CD4-positive, alpha-beta T cell treated with Interleukin-4 for 1 hour (primary cell): ENCODE measurements around the gene JSRP1.

ENCODE experiments used
- DNase-seq, 2 donors: peaks; one replicate each; pipeline ENCODE4 v3.0.0-alpha.2; 2020 to 2022

JSRP1 gene, protein sequence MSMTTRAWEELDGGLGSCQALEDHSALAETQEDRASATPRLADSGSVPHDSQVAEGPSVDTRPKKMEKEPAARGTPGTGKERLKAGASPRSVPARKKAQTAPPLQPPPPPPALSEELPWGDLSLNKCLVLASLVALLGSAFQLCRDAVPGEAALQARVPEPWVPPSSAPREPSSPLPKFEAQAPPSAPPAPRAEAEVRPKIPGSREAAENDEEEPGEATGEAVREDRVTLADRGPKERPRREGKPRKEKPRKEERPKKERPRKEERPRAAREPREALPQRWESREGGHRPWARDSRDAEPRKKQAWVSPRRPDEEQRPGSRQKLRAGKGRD

DNA sequence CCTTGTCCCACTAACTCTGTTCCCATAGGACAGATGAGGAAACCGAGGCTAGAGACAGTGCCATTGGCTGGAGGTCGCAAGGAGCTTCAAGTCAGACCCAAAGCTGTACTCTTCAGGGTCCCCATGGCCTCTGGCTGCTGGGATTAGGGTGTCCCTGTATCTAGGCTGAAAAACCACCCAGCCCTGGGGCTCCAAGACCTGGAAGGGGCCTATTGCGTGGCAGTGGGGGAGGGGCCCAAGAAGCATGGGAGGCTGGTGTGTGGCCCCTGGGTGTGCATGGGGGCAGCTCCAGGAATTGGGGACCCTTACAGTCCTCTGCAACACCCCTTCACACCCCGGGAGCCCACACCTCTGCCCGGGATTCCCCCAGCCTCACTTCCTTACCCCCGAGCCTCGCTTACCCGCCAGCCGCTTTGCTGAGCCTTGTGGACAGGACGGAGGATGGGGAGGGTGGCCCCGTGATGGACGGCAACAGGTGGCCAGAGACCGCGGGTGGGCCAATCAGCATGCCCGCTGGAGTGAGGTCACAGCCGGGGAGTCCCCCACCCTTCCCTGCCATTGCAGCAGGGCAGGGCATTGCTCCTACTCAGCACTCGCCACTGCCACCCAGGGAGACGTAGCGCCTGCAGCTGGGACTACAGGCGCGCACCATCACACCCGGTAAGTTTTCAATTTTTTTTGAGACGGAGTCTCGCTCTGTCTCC is at the start of gene JSRP1:
Gene JSRP1 (minus strand): TSS at position 436 of the 704 bp plus-strand sequence. CDS start 1,103 bp downstream, outside the sequence.
- DNase-seq: peak in 1 of 2 donors; percentile 36

DNA sequence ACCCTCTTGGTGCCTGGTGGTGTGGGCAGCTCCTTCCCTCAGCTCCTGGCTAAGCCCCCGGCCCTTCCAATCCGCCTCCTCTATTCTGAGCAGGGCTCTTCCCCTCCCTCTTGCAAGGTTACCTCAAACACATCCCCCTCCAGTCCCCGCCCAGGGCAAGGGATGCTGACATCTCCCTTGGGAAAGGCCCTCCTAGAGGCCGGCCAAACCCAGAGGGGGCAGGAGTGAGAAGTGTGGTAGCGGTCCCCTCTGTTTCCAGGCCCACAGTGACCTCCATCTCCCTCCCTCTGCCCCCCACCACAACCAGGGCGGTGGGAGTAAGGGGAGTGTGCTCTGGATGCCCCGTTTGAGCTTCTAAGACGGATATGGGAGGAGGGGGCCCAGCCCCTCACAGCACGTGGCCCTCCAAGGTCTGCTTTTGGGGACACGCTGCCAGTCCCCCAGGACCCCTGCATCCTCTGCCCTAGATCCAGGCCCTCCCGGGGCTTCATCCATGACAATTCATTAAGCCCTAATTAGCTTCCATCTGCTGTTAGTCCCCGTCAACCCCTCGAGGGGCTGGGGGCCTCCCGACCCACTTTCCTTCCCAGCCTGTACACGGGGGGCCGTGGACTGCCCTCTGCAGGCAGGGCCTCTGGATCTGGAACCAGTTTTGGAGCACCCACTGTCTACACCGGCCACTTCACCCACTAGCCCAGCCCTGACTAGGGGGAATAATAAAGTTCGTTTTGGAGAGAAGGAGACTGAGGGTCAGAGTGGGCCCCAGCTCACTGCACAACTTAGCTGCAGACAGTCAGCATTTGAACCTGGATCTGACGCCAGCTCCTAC is 49.4 kb upstream of the JSRP1 start:
- no peak for DNase-seq

DNA sequence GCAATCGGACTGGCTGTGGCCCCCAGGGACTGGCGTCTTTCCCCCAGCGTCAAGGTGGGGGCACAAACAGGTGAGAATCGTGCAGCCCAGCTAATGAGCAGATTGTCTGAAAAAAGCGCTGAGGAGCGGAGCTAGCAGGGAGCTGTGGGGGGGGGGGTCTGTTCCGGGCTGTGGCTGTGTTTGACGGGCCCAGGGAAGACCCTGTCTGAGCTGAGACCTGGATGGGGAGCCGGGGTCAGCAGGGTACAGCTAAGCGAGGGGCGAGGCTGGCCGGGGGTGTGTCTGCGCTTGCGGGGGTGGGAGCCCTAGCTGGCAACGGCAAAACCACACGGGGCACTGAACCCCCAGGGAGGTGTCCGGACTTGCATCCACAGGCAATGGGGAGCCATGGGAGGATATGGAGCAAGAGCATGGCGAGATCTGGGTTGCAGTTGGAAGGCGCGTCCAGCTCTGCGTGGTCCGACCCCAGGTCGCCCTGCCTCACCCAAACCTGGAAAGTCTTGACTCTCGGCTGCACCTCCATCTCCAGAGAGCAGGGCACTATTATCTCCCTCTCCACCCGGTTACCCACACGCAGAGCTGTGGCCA is 47.1 kb upstream of the JSRP1 start:
- DNase-seq: no peak

DNA sequence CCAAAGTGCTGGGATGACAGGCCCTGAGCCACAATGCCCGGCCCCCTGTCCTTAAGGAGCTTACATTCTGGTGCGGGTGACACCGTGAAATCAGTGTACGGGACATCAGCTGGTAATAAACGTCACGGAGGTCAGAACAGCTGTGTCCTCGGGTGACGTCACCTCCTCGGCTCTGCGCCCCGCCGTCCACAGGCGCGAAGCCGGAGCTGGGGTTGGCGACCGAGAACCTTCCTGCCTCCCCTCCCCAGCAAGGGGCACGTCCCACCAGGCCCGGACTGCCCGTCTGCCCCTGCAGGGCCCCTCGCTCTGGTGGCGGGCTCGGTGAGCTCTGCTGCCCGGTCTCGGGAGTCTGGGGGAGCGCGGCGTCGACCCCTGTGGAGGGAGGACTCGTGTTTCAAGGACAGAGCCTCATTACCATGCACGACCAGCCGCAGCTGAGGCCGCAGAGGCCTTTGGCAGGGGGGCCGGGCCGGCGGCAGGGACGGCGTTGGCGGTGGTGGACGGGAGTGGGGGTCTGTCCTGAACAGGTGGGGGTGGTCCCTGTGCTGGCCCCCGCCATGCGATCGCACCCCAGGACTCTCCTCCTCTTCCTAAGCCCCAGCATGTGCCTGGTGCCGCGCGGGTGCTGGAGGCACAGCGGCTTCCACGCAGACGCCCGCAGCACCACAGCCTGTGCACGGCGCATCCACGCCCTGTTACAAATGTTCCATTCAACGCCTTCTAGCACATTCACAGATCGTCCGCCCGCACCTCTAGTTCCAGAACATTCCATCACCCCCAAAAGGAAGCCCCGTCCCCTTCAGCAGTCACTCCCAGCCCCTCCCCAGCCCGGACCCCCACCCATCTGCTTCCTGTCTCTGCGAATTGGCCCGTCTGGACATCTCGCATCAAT is 46.3 kb upstream of the JSRP1 start:
- peak in 1 of 2 donors; percentile 63 for DNase-seq

DNA sequence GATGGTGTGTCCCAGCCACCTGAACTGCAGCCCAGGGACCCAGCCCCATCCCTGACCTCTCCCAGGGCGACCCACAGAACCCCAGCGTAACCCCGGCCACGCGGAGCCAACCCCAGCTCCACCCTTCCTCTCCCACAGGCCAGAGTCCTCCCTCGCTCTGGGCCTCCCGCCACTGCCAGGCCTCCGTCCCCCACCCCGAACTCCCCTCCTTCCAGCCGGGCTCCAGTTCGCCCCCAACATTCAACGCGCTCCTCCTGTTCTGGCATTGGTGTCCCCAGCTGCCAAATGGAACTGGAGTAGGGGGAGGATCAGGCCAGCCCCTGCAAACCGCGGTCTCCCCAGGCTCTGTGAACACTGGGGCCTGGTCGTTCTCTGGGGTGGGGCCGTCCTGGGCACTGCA is 44.3 kb upstream of the JSRP1 start:
- DNase-seq: no peak

DNA sequence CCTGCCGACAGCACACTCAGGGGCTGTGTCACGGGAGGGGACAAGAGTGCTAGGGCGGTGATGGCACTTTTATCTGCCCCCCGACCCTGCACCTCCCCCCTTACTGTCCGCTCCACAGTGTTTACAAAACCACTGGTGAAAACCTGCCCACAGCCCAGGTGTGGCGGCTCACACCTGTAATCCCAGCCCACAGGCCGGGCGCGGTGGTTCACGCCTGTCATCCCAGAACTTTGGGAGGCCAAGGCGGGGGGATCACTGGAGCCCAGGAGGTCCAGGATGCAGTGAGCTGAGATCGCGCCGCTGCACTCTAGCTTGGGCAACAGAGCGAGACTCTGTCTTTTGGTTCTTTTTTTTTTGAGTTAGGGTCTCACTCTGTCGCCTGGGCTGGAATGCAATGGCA is 39.9 kb upstream of the JSRP1 start:
- no peak for DNase-seq

DNA sequence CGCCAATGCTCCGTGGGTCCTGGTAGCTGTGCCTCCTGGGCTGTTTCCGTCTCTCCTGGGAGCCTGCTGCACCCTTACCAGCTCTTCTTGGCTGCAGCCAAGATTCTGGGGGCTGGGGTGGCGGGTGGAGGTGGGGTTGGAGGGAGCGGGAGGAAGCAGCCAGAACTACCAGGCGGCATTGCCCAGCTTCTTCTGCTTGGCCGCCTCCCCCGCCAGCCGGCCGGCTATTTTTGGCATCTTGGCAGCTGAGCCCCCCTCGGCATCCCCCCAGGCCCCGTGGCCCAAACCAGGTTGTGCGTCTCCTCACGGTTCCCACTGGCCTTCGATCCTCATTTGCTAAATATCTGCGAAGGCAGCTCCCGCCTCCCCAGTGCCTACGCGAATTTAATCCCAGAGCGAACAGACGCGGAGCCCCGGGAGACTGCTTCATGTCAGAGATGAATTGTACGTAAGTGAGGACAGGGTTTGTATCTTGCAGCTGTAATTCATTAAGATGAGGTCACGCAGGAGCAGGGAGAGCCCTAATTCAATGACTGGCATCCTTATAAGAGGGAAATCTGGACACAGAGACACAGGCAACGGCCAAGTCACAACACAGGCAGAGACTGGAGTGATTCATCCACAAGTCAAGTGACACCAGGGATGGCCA is 38.6 kb upstream of the JSRP1 start:
- DNase-seq: no peak

DNA sequence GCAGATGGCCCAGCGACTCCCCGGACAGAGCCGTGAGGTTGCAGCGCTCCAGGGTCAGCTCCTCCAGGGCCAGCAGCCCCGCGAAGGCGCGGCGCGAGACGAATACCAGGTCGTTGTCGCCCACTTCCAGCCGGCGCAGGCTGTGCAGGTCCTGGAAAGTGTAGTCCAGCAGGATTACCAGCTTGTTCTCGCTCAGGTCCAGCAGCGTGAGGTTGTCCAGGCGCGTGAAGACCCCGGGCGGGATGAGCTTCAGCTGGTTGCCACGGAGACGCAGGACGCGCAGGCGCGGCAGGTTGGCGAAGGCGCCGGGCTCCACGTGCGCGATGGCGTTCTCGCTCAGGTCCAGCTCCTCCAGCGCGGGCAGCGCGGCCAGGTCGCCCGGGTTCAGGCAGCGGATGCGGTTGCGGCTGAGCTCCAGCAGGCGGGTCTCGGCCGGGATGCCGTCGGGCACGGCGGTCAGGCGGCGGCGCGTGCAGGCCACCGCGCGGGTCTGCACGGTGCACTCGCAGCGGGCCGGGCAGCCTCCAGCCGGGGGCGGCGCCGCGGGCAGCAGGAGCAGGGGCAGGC is 35.1 kb upstream of the JSRP1 start:
- no peak for DNase-seq

DNA sequence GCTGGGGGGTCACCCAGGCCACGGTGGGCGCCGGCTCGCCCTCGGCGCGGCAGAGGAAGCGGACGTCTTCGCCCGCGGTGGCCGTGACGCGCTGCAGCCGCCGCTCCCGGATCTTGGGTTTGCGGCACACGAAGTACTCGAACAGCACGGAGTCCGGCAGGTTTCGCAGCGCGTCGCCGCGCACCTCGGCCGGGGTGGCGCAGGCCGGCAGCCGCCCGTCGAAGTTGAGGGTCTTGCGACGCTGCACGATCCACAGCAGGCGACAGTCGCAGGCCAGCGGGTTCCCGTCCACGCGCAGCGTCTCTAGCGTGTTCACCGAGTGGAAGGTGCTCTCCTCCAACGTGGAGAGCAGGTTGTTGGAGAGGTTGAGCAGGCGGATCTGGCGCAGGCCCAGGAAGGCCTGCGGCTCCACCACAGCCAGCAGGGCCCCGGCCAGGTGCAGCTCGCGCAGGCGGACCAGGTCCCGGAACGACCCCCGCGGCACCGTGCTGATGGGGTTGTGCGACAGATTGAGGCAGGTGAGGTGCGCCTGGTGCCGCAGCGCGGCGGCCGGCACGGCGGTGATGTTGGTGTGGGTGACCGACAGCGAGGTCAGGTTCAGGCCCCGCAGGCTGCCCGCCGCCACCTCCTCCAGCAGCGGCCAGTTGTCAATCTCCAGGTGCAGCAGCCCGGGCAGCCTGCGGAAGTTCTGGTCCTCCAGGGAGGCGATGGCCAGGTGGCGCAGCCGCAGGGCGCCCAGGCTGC is 34.4 kb upstream of the JSRP1 start:
- no peak for DNase-seq

DNA sequence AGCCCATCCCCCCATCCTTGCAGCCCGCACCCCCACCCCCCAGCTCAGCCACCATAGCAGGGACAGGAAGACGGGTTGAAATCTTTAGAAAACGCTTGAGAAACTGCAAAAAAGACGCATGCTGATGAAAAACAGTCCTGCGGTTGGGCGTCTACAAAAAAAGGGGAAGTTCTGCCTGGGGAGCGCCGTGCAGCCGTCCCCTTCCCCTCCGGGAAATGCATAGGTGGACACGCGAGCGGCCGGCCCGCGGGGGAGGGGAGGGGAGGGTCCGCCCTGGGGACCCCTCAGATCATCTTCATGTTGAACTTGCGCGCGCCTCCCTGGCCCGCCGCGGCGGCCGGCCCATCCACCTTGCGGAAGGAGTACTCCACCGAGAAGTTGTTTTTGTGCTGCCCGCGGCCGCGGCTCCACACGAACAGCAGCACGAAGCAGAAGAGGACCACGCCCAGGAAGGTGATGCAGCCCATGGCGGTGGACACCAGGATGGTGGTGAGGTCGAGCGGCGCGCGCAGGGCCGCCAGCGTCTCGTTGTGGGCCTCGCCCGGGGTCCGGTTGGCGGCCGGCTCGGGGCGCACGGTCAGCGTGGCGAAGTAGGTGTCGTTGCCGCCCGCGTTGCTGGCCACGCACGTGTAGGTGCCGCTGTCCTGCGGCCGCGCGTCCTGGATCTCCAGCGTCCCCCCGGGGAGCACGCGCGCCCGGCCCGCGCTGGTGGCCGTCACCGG is 33.7 kb upstream of the JSRP1 start:
- peak; percentile 63 to 77 for DNase-seq

DNA sequence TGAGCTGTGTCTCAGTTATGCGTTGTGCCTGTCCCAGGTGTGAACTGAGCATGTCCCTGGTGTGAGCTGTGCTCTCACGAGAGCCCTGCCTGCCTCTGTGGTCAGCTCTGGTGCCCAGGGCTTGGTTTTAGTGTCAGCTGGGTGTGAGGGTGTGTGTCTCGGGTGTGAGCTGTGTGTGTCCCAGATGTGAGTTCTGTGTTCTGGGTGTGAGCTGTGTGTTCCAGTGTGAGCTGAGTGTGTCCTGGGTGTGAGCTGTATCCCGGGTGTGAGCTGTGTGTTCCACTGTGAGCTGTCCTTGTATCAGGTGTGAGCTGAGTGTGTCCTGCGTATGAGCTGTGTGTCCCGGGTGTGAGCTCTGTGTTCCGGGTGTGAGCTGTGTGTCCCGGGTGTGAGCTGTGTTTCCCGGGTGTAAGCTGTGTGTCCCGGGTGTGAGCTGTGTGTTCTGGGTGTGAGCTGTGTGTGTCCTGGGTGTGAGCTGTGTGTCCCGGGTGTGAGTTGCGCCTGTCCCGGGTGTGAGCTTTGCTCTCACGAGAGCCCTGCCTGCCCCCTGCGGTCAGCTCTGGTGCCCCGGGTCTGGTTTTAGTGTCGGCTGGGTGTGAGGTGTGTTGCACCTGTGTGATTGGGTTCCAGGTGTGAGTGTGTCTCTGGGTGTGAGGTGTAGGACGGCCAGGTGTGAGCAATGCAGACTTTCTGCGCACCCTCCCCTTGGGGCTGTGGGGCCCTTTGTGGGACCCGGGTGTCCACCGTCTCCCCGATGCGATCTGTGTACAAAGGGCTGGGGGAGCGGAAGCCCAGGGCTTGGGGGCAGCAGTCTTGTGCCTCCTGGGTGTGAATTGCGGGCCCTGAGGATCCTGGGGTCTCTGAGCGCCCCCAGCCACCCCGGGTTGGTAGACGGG is 32.8 kb upstream of the JSRP1 start:
- peak in 1 of 2 donors; percentile 22 for DNase-seq

DNA sequence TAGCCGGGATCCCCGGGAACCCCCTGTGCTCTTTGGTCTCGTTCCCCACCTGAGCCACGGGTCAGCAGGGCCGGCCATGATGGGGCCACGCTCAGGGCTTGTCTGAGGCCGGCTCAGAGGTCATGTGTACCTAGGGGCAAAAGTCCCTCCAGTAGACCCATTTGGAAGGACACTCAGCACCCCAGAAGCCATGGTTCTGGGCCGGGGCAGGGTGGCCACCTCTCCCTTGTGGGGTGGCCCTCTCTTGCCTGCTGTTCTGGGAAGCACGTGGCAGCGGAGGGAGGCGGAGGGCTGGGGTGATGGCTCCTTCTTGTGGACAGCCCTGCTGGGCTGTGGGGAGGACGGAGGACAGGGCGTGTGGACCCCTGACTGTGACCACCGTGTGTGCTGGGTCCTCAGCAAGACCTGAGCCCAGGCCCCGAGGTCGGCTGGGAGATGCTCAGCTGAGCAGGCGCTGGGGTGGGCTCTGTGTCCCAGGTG is 32.2 kb upstream of the JSRP1 start:
- DNase-seq: no peak

DNA sequence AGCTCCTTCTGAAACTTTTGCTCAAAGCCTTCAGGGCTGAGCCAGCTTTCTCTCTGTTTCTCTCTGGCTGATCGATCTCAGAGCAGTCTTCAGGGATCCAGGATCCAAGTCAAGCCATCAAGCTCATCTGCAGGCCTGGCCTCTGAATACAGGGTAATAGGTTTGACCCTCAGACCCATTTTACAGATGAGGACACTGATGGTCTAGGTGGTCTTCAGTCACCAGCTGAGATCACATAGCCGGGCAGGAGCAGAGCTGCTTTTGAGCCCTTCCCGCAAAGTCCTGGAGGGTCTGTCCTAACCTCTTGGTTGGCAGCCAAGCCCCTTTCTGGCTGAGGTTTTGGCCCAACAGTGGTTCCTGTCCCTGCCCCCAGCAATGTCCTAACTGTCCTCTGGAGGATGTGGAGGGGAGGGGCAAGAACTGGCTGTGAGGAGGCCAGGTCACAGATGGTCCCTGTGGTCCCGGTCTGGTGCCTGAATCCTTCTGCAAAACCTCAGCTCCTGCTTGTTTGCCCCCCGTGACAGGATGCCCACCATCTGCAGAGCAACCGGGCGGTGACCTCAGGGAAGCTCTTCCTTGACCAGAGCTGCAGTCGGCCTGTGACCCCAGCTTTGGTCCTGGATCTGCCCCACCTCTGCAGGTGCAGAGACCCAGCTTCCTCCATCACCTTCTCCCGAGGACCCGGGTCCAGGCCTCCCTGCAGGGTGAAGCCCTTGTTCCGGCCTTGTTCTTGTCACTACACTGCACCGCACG is 31.5 kb upstream of the JSRP1 start:
- DNase-seq: no peak

DNA sequence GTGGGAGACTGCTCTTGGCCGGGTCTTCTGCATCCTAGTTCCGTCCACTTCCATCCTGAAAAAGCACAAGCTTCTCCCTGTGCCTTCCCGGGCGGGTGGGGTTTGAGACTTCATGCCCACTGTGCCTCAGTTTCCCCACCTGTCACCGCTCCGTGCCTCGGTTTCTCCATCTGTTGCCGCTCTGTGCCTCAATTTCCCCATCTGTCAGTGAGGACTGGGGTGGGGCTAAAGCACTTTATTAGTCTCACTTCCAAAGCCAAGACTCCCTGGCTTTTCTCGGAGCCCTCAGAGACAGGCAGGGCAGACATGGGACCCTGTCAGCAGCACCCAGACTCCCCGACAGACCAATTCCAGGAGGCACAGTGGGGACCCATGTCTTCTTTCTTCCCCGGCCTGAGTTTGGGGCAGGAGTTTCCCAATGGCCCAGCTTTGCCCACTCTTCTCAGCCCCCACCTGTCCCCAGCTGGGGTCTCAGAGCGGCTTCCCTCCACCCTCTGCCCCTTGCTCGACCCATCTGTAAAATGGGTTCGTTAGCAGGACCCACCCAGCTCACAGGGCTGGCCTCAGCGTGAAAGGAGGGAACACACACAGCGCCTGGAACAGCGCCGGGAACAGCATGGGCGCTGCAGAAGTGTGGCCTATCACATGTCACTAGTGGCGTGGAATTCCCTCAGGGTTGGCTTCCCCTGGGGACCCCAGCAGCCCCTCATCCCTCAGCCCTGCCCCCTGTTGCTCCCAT is 30.4 kb upstream of the JSRP1 start:
- DNase-seq: no peak

DNA sequence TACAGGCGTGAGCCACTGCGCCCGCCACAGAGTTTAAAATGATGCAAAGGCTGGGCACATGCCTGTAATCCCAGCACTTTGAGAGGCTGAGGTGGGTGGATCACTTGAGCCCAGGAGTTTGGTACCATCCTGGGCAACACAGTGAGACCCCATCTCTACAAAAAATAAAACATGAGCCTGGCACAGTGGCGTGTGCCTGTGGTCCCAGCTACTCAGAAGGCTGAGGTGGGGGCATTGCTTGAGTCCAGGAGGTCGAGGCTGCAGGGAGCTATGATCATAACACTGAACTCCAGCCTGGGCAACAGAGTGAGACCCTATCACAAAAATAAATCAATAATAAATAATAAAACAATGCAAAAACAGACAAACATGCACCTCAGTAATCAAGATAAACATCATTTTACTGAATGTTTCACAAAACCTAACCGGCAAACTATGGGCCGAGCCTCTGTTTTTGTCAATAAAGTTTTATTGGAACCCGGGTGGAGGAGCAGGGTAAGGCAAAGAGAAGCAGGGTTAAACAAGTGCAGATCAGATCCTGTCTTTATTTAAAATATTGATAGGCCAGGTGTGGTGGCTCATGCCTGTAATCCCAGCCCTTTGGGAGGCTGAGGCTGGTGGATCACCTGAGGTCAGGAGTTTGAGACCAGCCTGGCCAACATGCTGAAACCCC is 27.8 kb upstream of the JSRP1 start:
- DNase-seq: no peak

DNA sequence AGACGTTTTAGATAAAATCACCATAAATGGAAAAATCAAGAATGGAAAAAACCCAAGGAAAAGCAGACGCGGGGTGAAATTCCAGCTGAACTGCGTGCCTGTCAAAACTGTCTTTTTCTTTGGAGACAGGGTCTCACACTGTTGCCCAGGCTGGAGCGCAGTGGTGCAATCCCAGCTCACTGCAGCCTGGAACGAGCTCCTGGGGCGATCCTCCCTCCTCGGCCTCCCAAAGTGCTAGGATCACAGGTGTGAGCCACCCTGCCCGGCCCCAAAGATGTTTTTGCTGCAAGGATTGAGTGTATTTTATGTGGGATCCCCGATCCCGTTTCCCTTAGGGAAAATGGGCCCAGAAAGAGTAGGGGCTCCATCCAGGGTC is 26.6 kb upstream of the JSRP1 start:
- DNase-seq: no peak
